Left renal pelvis (tissue), 4 donors: ENCODE results near the gene FBXL20. TPM values are rescaled to one million over a fixed set of nuclear protein-coding genes. Genes with fewer than 3 reads are reported as not detected.

Experiments used
- DNase-seq, 4 donors: peaks; one replicate each; pipeline ENCODE4 v3.0.0-alpha.2; 2013; ENCODE audit warnings: low read depth in 4 of 4, low spot score in 3 of 4
- polyA plus RNA-seq, 4 donors: library from polyadenylated mRNA; unstranded; fragments of 120-200 nt; gene quantifications; one replicate each; pipeline ENCODE4 v1.2.1, GENCODE V29; 2013; ENCODE audit not compliant: insufficient read length in 4 of 4

FBXL20 gene
- polyA plus RNA-seq, 4 donors: 12.9 to 14.3 (median 13.6) TPM

DNA sequence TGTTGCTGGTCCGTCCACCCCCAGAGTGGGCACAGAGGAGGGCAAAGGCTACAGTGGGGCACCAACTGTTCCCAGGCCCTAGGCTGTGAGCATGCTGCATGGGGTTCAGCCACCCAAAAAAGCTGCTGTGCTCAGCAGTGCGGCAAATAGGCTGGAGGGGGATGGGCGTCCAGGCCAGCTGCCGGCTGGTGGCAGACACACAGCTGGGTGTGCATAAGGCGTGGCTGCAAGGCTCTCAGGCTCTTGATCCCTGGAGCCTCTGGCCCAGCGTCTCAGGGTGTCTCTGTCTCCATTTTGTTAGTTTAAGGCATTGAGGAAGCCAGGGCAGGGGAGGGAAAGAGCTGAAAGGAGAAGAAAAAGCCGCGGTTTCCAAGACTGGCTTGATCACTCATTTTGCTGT is 192.5 kb downstream of the FBXL20 start:
- DNase-seq: no peak

DNA sequence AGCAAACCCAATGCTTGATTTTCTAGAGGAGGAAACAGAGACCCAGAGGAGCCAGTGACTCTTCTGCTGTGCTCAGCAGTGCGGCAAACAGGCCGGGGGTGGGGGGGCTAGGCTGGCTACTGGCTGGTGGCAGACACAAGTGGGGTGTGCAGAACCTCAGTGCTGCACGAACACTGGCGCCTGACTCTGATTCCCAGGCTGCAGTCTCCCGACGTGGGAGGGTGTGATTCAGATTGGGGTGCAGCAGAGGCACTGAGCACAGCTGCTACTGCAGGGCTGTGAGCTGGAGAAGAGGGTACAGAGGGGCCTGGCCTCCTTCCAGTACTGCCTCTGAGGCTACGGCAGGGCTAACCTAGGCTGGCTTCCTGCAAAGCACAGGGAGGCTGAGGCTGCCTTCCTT is 193.3 kb downstream of the FBXL20 start:
- no peak for DNase-seq

- DNase-seq: no peak
Observed at GRCh38 chr17:39205112-39205526, 196.3 kb downstream of the FBXL20 start.

- DNase-seq: no peak
Observed at GRCh38 chr17:39204245-39204644, 197.2 kb downstream of the FBXL20 start.

Other genes with a start within 250 kb of the FBXL20 start
- gene PLXDC1, start 250.0 kb downstream of the FBXL20 start, polyA plus RNA-seq: 10 to 100 TPM in 1 of 4 donors, 1 to 10 TPM in 3; 7.2 to 15.7 (median 8.4) TPM
- under 1 TPM in 2 of 4 donors, not detected in 2; 0.09 to 0.27 TPM for gene ARL5C, start 235.5 kb downstream of the FBXL20 start, polyA plus RNA-seq
- 10 to 100 TPM in 1 of 4 donors, 1 to 10 TPM in 3; 8.0 to 14.7 (median 8.4) TPM for gene CACNB1, start 204.0 kb downstream of the FBXL20 start, polyA plus RNA-seq
- gene RPL19, start 201.3 kb downstream of the FBXL20 start, polyA plus RNA-seq: 1,000 to 10,000 TPM; 1,700 to 2,088 (median 1,890) TPM
- gene STAC2, start 175.7 kb downstream of the FBXL20 start, polyA plus RNA-seq: 1 to 10 TPM; 1.8 to 6.2 (median 3.3) TPM
- 10 to 100 TPM; 48.9 to 58.7 (median 52.4) TPM for gene MED1, start 49.6 kb upstream of the FBXL20 start, polyA plus RNA-seq
- gene CDK12, start 59.9 kb upstream of the FBXL20 start, polyA plus RNA-seq: 10 to 100 TPM; 43.2 to 58.5 (median 53.2) TPM
- gene NEUROD2, start 206.3 kb upstream of the FBXL20 start, polyA plus RNA-seq: under 1 TPM in 3 of 4 donors, not detected in 1; 0.03 to 0.12 (median 0.07) TPM
- gene PPP1R1B, start 225.3 kb upstream of the FBXL20 start, polyA plus RNA-seq: 10 to 100 TPM; 12.2 to 46.4 (median 20.3) TPM
- gene STARD3, start 235.5 kb upstream of the FBXL20 start, polyA plus RNA-seq: 10 to 100 TPM; 41.7 to 58.7 (median 49.5) TPM